ENCODE data around the gene AKAP10.
"Not testable (repeated sequence)": the region's sequence is repeated elsewhere in the genome, so short reads cannot be mapped to it uniquely, and the experiment has no call there.

AKAP10 gene, protein sequence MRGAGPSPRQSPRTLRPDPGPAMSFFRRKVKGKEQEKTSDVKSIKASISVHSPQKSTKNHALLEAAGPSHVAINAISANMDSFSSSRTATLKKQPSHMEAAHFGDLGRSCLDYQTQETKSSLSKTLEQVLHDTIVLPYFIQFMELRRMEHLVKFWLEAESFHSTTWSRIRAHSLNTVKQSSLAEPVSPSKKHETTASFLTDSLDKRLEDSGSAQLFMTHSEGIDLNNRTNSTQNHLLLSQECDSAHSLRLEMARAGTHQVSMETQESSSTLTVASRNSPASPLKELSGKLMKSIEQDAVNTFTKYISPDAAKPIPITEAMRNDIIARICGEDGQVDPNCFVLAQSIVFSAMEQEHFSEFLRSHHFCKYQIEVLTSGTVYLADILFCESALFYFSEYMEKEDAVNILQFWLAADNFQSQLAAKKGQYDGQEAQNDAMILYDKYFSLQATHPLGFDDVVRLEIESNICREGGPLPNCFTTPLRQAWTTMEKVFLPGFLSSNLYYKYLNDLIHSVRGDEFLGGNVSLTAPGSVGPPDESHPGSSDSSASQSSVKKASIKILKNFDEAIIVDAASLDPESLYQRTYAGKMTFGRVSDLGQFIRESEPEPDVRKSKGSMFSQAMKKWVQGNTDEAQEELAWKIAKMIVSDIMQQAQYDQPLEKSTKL

DNA sequence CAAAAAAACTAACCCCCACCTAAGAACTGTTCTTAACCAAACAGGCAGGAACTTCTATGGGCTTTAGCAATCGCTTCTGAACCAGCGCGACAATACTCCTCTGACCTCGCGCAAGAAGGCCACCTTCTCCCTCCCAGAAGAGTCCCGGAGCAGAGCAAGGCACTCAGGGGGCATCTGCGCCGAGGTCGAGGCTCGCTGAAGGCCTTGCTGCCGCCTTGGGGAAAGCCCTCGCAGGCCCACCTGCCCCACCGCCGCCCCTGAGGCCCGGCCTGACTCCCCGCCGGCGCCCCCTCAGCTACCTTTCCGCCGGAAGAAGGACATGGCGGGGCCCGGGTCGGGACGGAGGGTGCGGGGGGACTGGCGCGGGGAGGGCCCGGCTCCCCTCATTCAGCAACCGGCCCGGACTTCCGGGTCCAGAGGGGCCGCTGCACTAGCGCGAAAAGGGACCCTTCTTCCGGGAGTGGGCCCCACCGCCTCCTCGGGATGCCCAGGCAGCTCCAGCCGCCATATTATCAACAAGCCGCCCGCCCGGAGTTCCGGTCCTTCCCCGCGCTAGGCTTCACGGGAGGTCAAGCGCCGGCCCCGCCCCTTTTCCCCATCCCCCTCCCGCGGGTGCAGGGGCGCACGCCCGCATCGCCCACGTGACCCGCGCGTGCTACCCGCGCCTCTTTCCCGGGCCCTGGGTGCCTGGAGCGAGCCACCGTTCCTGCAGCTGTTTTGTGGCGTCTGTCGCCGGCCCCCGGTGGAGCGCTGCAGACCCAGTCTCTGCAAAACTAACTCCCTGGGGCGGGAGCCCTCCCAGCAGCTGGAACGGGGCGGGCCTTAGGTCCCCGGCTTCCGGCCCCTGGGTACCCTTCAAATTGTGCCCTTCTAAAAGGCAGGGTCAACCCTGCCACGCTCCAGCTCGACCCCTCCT lies at the start of gene AKAP10:
Gene AKAP10, minus strand, starts transcription at position 536 of the 916 bp plus-strand sequence. Its CDS starts 149 bp downstream, at position 387.
- DNase-seq (ENCODE audit: low spot score): peak; percentile 72

- no peak for DNase-seq (ENCODE audit: low spot score)
Observed at GRCh38 chr17:20026960-20027359, 49.3 kb upstream of the AKAP10 start.

DNA sequence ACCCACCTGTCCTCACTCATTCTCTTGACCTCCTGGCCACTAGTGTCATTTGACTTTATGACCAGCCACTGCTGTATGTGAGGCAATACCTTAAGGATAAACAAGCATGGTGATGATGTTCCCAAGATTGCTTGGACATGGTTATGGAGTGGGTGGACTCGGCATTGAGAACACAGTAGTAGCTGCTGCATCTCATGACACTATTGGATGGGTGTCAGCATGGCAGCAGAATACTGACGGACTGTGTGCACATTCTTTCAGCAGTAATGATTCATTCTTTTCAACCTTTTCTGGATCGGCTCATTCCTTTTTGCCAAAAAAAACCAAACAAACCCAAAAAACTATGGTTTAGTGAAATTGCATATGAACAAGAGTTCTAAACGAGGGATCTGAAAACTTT lies 45.1 kb upstream of the AKAP10 start:
- DNase-seq (ENCODE audit: low spot score): no peak

DNA sequence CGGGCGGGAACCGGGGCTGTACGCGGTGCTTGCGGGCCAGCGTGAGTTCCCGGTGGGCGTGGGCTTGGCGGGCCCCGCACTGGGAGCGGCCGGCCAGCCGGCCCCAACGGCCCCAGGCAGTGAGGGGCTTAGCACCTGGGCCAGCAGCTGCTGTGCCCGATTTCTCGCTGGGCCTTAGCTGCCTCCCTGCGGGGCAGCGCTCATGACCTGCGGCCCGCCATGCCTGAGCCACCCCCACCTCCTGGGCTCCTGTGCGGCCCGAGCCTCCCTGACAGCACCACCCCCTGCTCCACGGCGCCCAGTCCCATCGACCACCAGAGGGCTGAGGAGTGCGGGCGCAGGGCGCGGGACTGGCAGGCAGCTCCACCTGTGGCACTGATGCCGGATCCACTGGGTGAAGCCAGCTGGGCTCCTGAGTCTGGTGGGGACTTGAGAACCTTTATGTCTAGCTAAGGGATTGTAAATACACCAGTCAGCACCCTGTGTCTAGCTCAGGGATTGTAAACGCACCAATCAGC lies 38.9 kb upstream of the AKAP10 start:
- DNase-seq (ENCODE audit: low spot score): not testable (repeated sequence)

DNA sequence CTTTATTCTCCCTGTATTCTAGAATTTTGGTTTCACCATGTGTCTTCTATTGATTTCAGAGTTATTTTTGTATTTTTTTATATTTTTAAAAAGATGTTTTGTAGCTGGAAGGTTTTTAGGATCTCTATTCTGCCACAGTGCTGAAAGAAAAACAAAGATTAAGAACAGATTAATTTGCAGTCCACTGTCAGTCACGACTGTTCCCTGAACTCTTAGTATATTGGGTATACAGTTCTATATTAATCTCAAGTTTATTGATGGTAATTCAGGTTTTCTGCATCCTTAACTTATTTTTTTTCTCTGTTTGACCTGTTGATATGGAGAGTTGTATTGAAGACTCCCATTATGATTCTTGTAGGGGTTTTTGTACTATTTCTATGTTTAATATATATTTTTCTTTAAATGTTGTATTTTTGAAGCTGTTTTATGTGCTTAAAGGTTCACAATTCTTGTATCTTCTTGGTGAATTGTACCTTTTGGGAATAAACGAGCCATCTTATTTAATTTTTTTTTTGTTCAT lies 34.4 kb upstream of the AKAP10 start:
- DNase-seq (ENCODE audit: low spot score): no peak

GRCh38 chr17:20010936-20011335 lies 33.3 kb upstream of the AKAP10 start:
- no peak for DNase-seq (ENCODE audit: low spot score)

DNA sequence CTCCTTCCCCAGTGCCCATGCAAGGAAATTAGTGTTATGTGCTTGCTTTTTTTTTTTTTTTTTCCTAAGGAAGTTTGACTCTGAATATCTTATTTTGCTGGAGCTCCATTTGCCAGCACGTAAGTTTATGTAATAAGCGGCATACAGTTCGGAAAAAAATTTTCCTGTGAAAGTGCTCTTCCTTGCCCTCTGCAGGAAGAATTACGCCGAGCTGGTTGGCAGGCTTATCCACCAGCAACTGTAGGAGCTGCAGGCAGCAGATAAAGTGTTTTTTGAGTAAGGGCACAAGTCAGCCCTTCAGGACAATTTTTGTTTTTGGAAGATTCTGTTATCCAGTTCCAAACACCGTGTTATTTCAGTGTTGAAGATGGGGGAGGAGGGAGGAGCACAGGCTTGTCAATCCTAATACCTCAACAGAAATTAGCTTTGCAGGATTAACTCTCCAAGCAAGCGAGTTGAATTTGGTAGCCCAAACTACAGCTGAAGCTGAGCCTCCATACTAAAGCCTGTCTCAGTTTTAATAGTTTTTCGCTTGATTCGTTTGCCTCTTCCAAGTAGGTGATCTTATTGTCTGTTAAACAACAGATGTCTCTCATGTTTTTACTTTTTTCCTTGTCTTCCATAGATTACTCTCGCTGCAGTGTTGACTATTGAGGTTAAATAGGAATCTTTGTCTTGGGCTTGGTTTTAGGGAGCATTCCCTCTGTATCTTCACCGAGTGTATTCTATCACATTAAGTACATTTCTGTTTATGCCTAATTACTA lies 32.7 kb upstream of the AKAP10 start:
- no peak for DNase-seq (ENCODE audit: low spot score)

GRCh38 chr17:20009302-20010098 lies 31.9 kb upstream of the AKAP10 start, which contains the start of gene SPECC1:
Gene SPECC1 (plus strand): TSS chr17:20009359. CDS start chr17:20096652, 87,293 bp downstream.
- peak; percentile 59 for DNase-seq (ENCODE audit: low spot score)

DNA sequence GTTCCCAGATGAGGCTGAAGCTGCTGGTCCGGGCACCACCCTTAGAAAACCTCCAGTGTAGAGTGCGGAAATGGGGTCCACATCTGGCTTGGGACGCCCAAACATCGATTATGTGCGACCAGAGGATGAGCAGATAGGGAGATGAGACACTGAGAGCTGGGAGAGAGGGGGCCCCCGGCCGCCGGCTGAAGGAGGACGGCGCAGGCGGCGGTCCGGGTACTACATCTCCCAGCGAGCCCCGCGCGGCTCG lies 31.3 kb upstream of the AKAP10 start:
- no peak for DNase-seq (ENCODE audit: low spot score)

GRCh38 chr17:20008242-20009051 lies 30.8 kb upstream of the AKAP10 start:
- DNase-seq (ENCODE audit: low spot score): no peak

DNA sequence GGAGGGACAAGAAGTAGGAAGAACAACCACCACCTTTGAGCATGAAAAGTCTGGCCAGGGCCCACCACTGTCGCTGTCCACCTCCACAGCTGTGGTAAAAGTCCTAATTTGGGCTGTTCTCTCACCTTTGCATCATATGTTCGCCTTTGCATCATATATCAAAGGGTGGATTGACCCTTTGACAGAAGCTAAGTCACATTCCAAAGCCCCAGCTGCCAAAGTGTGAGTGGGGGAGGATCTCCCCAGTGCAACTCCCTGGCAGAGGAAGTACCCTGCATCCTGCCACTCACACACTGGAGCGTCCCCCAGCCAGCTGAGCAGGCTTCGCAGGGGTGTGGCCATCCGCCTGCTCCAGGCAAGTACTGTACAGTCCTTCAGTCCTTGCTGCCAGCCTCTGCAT lies 18.9 kb upstream of the AKAP10 start:
- no peak for DNase-seq (ENCODE audit: low spot score)

DNA sequence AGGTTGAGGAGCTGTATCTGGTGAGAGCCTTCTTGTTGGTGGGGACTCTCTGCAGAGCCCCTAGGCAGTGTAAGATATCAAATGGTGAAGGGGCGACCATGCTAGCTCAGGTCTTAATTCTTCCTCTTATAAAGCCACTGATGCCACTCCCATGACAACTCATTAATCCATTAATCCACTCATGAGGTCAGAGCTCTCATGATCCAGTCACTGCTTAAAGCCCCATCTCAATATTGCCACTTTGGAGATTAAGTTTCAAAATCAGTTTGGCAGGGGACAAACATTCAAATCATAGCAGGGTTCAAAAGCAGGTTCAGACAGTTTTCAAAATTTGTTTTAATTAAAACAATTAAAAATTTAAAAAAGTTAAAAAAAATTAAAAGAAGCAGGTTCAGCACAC lies 18.5 kb upstream of the AKAP10 start:
- DNase-seq (ENCODE audit: low spot score): no peak

GRCh38 chr17:19992803-19993713 lies 15.4 kb upstream of the AKAP10 start:
- peak; percentile 42 for DNase-seq (ENCODE audit: low spot score)

DNA sequence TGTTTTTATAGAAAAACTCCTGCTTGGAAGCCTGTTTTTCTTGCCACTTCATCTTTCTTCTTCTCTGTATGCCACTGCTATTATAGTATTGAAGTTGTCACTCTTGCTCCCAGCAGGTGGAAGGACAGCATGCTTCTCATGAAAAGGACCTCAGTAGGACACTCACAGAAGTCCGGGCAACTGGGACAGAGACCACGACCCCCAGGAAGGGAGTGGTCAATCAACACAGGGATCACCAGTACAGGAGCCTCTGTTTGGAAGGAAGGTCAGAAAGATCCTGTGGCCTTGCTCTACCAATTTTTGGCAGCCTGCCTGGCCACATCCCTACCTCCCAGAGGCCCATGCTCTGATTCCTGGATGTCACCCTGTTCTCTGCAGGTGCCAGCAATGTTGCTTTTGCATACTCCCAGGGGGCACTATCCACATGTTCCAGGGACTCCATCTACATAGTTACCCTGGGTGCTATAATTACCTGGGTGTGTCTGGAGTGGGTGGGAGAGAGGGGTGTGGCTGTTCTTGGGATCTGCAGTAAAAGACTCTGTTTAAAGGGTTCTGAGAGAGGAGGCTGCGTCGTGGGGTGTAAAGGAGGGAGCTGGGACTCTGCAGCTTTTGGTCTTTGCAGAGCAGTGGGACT lies 13.7 kb upstream of the AKAP10 start:
- DNase-seq (ENCODE audit: low spot score): no peak

GRCh38 chr17:19987897-19988296 lies 10.3 kb upstream of the AKAP10 start:
- DNase-seq (ENCODE audit: low spot score): no peak

DNA sequence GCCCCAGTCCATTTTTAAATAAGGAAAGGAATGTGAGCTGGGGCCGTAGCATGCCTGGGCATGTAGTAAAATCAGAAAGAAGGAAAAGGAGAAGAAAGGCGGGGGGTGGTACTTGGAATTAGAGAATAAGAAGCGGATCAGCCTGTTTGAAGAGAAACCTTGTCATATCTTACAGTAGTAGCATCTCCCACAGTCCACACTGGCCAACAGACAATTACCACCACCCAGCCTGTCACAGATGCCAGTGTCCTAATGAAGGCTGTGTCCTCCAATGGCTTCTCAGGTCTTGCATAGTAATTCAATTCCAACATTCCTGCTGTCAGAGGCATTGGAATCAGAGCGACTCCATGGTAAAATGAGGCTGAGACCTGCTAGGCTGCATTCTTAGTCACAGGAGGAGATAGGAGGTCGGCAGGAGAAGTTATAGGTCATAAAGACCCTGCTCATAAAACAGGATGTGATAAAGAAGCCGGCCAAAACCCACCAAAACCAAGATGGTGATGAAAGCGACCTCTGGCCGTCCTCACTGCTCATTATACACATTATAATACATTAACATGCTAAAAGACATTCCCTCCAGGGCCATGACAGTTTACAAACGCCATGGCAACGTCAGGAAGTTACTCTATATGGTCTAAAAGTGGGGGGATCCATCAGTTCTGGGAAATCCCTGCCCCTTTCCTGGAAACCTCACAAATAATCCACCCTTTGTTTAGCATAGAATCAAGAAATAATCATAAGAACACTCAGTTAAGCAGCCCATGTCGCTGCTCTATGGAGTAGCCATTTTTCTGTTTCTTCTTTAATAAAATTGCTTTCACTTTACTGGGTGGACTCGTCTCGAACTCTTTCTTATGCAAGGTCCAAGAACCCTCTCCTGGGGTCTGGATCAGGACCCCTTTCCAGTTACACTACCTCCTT lies 9.6 kb upstream of the AKAP10 start:
- DNase-seq (ENCODE audit: low spot score): no peak

All from HuH-7.5 (cell line).